Ishikawa (cell line): Measurements from ENCODE around the gene HOXB3.

Experiments used
- CREB1 ChIP-seq: IDR thresholded peaks from 2 replicates; pipeline ENCODE4 v1.6.1; 2012; ENCODE audit warnings: low read depth
- EP300 ChIP-seq: IDR thresholded peaks from 2 replicates; pipeline ENCODE4 v1.6.1; 2012; ENCODE audit warnings: borderline replicate concordance
- TAF1 ChIP-seq: IDR thresholded peaks from 2 replicates; pipeline ENCODE4 v1.6.1; 2012; ENCODE audit warnings: low read depth, mild to moderate bottlenecking
- TF ChIP-seq, protein P1 (sequence below): IDR thresholded peaks from 2 replicates; pipeline ENCODE4 v1.6.1; 2012

DNA sequence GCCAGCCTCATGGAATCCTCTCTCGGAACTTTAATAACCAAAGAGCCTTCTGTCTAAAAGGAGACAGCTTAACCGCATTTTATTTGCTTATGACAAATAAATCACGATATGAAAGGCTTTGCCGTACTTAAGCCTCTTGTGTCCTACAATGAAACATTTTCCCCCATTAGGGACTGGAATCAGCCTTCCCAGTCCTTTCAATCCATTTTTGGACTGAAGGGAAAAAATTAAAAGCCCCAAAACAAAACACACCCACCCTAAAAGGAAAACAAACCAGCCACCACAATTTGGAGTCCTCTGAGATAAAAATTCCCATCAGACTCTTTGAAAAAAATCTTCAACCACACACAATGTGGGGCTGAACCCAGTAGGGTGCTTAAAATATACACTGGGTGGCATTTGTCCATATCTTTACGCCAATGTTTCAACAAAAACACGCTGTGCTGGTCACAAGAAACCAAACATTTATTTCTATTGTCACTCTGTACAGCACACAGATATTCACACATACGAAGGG lies 14.9 kb downstream of the HOXB3 start:
- peak; percentile 66; the same call in 1 of the 2 replicates for TF ChIP-seq EP300
- TF ChIP-seq, protein P1, sequence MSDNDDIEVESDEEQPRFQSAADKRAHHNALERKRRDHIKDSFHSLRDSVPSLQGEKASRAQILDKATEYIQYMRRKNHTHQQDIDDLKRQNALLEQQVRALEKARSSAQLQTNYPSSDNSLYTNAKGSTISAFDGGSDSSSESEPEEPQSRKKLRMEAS, result no peak
- no peak for TF ChIP-seq CREB1
- no peak for TF ChIP-seq TAF1
